GM12801 (cell line): ENCODE data around the gene TARP.

Experiments used
- TF ChIP-seq, protein P1 (sequence below): IDR thresholded peaks from one replicate; pipeline ENCODE4 v1.5.1; 2011; ENCODE audit warnings: control low read depth; ENCODE audit not compliant: insufficient read length; ENCODE audit errors: extremely low read depth

TARP gene

GRCh38 chr7:38274927-38275620 lies 1.6 kb upstream of the TARP start:
- TF ChIP-seq, protein P1, sequence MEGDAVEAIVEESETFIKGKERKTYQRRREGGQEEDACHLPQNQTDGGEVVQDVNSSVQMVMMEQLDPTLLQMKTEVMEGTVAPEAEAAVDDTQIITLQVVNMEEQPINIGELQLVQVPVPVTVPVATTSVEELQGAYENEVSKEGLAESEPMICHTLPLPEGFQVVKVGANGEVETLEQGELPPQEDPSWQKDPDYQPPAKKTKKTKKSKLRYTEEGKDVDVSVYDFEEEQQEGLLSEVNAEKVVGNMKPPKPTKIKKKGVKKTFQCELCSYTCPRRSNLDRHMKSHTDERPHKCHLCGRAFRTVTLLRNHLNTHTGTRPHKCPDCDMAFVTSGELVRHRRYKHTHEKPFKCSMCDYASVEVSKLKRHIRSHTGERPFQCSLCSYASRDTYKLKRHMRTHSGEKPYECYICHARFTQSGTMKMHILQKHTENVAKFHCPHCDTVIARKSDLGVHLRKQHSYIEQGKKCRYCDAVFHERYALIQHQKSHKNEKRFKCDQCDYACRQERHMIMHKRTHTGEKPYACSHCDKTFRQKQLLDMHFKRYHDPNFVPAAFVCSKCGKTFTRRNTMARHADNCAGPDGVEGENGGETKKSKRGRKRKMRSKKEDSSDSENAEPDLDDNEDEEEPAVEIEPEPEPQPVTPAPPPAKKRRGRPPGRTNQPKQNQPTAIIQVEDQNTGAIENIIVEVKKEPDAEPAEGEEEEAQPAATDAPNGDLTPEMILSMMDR = no peak

- TF ChIP-seq, protein P1 = no peak
Measured at GRCh38 chr7:38274486-38274885, 1.1 kb upstream of the TARP start.

DNA sequence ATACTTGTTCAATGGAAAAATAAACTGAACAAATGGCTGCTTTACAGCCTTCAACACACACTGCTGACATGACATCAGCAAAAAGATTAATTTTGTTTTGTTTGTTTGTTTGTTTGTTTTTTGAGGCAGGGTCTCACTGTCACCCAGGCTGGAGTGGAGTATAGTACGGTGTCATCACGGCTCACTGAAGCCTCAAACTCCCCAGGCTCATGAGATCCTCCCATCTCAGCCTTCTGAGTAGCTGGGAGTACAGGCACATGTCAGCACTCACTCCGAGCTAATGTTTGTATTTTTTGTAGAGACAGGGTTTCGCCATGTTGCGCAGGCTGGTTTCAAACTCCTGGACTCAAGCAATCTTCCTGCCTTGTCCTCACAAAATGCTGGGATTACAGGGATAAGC lies 10.9 kb downstream of the TARP start:
- TF ChIP-seq, protein P1 = no peak

GRCh38 chr7:38257350-38257677 lies 16.1 kb downstream of the TARP start:
- TF ChIP-seq, protein P1 = no peak

DNA sequence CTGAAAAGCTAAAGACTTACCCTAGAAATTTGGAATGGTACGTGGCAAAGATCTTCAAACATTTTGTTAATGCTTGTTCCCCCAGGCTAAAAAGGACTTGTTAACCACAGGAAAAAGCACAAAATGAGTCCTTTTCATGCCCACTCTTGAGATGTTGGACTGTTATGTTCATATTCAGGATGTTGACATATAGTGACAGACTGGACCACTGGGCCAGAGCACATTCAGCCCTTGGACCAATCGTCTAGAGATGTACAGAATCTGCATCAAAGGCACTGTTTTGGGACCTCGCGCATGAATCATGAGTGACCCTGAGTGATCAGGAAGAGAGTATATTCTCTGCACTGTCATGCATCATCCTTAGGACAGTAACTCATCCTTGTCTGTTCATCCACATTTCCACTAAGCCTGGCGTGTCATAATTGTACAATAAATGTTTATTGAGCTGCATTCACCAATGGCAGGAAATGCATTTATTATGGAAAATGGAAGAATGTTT lies 25.3 kb downstream of the TARP start:
- TF ChIP-seq, protein P1 = no peak

DNA sequence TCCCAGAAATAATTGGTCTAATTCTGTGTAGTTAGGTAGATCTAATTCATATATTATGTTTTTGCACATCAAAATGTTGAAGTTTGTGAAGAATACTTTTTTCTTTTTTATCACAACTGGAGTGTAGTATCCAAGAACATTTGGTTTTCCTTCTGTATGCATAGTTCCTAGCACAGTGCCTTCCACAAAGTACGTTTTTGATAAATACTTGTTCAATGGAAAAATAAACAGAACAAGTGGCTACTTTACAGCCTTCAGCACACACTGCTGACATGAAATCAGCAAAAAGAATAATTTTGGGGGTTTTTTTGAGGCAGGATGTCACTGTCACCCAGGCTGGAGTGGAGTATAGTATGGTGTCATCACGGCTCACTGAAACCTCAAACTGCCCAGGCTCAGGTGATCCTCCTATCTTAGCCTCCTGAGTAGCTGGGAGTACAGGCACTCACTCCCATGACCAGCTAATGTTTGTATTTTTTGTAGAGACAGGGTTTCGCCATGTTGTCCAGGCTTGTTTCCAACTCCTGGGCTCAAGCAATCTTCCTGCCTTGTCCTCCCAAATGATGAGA lies 27.9 kb downstream of the TARP start:
- TF ChIP-seq, protein P1 = no peak

DNA sequence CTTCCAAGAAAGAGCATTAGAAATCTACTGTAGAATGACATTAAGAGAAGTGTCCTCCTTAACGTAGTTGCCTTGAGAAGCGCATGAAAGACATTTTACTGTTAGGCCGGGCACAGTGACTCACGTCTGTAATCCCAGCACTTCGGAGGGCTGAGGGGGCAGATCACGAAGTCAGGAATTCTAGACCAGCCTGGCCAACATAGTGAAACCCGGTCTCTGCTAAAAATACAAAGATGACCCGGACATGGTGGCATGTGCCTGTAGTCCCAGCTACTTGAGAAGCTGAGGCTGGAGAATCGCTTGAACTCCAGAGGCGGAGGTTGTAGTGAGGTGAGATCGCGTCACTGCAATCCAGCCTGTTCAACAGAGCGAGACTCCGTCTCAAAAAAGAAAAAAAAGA lies 28.9 kb downstream of the TARP start:
- TF ChIP-seq, protein P1 = no peak
